ENCODE results near the gene RMDN3.

RMDN3 gene

DNA sequence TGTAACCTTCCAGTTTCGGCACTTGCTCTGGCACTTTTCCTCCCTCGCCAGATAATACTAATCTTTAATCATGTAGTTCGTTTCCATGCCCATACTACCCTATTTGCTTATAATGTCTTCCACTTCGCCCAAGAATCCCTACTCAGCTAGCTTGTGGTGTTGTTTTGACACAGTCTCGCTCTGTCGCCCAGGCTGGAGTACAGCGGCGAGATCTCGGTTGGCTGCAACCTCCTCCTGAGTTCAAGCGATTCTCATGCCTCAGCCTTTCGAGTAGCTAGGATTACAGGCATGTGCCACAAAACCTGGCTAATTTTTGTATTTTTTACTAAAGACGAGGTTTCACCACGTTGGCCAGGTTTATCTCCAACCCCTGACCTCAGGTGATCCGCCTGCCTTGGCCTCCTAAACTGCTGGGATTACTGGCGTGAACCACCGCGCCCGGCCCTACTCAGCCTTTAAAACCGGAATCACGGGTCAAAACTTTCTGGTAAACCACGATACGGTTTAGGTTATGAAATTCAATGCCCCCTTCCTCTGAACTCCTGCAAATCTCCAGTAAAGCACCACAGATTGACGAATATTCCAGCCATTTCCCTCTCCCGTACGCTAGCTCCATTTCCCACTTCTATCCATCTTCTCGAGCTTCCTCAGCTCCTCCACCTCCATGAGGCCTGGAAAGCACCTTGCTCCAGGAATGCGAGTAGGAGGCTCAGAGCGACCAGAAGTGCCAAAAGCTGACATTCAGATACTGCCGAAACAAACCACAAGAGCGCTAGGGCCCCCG, 61.0 kb downstream of the RMDN3 start:
- no peak for FAIRE-seq

DNA sequence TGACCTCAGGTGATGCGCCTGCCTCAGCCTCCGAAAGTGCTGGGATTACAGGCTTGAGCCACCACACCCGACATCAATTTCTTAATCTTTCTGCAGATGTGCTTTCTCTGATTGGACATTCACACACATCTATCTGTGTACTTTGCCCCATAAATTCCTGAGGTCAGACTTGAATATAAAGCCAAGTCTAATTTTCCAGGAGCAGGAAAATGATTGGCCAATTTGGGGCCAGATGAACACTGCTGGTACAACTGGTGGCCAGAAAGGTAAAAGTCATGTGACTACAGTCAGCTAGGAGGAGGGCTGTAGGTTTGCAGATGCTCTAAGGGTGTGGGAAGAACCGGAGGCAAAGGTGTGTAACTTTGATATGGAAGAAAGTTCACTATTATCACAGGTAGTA, 63.3 kb downstream of the RMDN3 start:
- no peak for FAIRE-seq

DNA sequence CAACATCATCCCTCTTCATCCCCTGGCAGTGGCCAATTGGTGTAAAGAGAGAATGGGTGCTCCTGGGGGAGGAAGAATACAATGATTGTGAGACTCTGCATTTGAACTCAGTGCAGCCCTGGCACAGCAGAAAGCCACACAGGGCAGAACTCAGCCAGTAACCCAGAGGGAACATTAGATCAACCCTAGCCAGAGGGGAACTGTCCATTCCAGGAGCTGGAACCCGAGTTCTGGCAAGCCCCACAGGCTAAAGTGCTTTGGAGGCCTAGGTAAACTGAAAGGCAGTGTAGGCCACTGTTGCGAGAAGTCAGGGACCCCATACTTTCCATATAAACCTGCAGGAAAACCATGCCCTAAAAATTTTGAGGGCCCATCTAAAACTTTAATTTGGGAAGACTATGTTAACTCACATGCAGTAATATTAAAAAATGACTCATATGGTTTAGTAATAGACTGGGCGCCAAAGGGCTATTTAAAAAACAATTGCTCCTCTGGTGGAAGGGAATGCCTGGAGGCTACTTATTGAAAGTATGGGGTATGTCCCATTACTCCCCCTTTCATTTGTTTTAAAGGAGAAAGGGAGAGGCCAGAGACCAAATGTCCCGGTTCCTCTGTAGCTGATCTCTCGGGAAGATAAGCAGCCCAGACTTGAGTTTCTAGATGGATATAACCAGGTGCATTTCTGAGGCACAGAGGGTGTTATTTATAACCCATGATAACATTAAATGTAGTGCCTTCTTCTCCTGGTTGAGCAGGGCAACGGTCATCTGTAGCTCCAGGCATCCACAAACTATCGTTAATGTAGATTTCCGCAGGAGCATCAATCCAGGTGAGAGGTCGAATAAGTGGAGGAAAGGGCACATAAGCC, 65.9 kb downstream of the RMDN3 start:
- FAIRE-seq = no peak
